Adrenal gland (tissue), 12 donors: Measurements from ENCODE around the gene GASK1A. TPM values are rescaled to one million over a fixed set of nuclear protein-coding genes. Genes with fewer than 3 reads are reported as not detected.

Experiments
- DNase-seq, 7 donors: peaks; one replicate each; pipeline ENCODE4 v3.0.0-alpha.2; 2019 to 2020
- H3K27ac ChIP-seq, 5 donors: fragments of 200-600 bp; sonication (generic) in 4 of 5; 1 replicate in 3 of 5; 2 replicates in 2 of 5; pipeline versions ENCODE4 v1.5.1 to v1.8.0; 2016 to 2020; ENCODE audit warnings: mild to moderate bottlenecking in 1 of 5
- H3K27me3 ChIP-seq: fragments of 200-600 bp; 2 replicates; pipeline ENCODE4 v1.8.0; 2021
- H3K36me3 ChIP-seq, 2 donors: fragments of 200-600 bp; replicated peaks in 1 of 2; 1 replicate in 1 of 2; 2 replicates in 1 of 2; pipeline versions ENCODE4 v1.5.1 to v1.8.0; 2018 to 2022
- H3K4me1 ChIP-seq, 2 donors: fragments of 200-600 bp; replicated peaks in 1 of 2; 1 replicate in 1 of 2; 2 replicates in 1 of 2; pipeline versions ENCODE4 v1.5.1 to v1.8.0; 2018 to 2021
- H3K4me3 ChIP-seq, 4 donors: fragments of 200-600 bp; sonication (generic) in 3 of 4; one replicate each; pipeline ENCODE4 v1.5.1; 2016 to 2018
- H3K9me3 ChIP-seq, 3 donors: fragments of 200-600 bp; sonication (generic) in 1 of 3; replicated peaks in 1 of 3; 1 replicate in 2 of 3; 2 replicates in 1 of 3; pipeline versions ENCODE4 v1.5.1 to v1.8.0; 2016 to 2021
- POLR2A ChIP-seq, 2 donors: fragments of 450-650 bp; IDR thresholded peaks; one replicate each; pipeline ENCODE4 v1.6.1; 2017; ENCODE audit warnings: antibody characterized with exemption in 2 of 2, mild to moderate bottlenecking in 2 of 2, moderate library complexity in 1 of 2
- WGBS, 4 donors: extraction: QIAGEN DNeasy Blood & Tissue Kit in 2 of 4; methylation state at CpG; one replicate each; pipeline versions ENCODE4 v1.1.5 to v1.1.7; 2013 to 2017; 5-methylcytosine and 5-hydroxymethylcytosine counted together
- intact Hi-C, 2 donors: fragments of 100-400 bp; cut with DNase I; formaldehyde crosslinking; loops; one replicate each; pipeline versions ENCODE4 v1.14.1 to v1.15.0; 2022 to 2023
- polyA plus RNA-seq, 3 donors: library from polyadenylated mRNA; stranded (reverse); fragments of 200-250 nt in 2 of 3; fragments of 350-450 nt in 1 of 3; fragmentation: Illumina TruSeq in 1 of 3; extraction: RNeasy Lipid Tissue Mini Kit (QIAGEN cat#74804) in 1 of 3; gene quantifications; one replicate each; pipeline ENCODE4 v1.2.3, GENCODE V29; 2013 to 2014
- total RNA-seq, 9 donors: library from RNA; depleted of rRNA in 4 of 9; stranded (reverse); fragments of >200 nt in 4 of 9; fragments of 120-200 nt in 1 of 9; fragmentation: NEBNext Ultra II Directional in 1 of 9; extraction: Animal tissue kit (Norgen Biotek cat#: 25700) in 1 of 9; gene quantifications; one replicate each; pipeline versions ENCODE4 v1.1.0 to v1.2.4, GENCODE V29; 2013 to 2023
- TF ChIP-seq, protein P1 (sequence below), 6 experiments: fragments of 450-650 bp in 4 of 6; fragments of 200-600 bp in 2 of 6; sonication (generic) in 1 of 6; IDR thresholded peaks; 1 replicate in 5 of 6; 2 replicates in 1 of 6; pipeline versions ENCODE4 v1.5.1 to v1.8.0; 2016 to 2021; ENCODE audit warnings: antibody characterized with exemption in 6 of 6, mild to moderate bottlenecking in 2 of 6, moderate library complexity in 1 of 6
- donor health status: healthy with polysubstance abuse.
- donor health status: Bipolar disorder and iron deficiency.
- donor health status: DM: yes; HTN: yes; CAD: no.
- donor health status: DM: no; HTN: no; CAD: no.
- donor health status: DM: no; HTN: no; CAD: no.
- donor health status: DM: yes; HTN: yes; CAD: no.

The GASK1A gene
- total and polyA plus RNA-seq, 12 donors, result 1.5 to 15.5 (median 4.5) TPM

- WGBS, 4 donors, result 73 to 84% (median 82%) methylated on average over 4 to 5 of the region's 5 CpGs
- H3K9me3 ChIP-seq, result no peaks in the 10 kb centered on the region
- TF ChIP-seq, protein P1, sequence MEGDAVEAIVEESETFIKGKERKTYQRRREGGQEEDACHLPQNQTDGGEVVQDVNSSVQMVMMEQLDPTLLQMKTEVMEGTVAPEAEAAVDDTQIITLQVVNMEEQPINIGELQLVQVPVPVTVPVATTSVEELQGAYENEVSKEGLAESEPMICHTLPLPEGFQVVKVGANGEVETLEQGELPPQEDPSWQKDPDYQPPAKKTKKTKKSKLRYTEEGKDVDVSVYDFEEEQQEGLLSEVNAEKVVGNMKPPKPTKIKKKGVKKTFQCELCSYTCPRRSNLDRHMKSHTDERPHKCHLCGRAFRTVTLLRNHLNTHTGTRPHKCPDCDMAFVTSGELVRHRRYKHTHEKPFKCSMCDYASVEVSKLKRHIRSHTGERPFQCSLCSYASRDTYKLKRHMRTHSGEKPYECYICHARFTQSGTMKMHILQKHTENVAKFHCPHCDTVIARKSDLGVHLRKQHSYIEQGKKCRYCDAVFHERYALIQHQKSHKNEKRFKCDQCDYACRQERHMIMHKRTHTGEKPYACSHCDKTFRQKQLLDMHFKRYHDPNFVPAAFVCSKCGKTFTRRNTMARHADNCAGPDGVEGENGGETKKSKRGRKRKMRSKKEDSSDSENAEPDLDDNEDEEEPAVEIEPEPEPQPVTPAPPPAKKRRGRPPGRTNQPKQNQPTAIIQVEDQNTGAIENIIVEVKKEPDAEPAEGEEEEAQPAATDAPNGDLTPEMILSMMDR (IDR thresholded peaks at IDR 0.05), result no peak
- no peaks in the 10 kb centered on the region for H3K4me1 ChIP-seq
- no peak overlapping the region for H3K4me3 ChIP-seq
- no peak overlapping the region for H3K27ac ChIP-seq
- H3K27me3 ChIP-seq, result no peaks in the 10 kb centered on the region
- DNase-seq, result no peak
- no peaks in the 10 kb centered on the region for H3K36me3 ChIP-seq
- intact Hi-C loops, result no loop called here
Observed at GRCh38 chr3:42988566-42988965, 9.5 kb downstream of the GASK1A start.

GRCh38 chr3:42991341-42992315 lies 12.5 kb downstream of the GASK1A start:
- WGBS, 4 donors, result 87 to 95% (median 88%) methylated on average over 8 to 11 of the region's 11 CpGs
- H3K36me3 ChIP-seq, result no peaks in the 10 kb centered on the region
- no peak for TF ChIP-seq POLR2A (IDR thresholded peaks at IDR 0.05)
- H3K9me3 ChIP-seq, result no peaks in the 10 kb centered on the region
- no peaks in the 10 kb centered on the region for H3K27me3 ChIP-seq
- peaks cover 0 to 5% of the 10 kb centered on the region in 2 donors for H3K4me1 ChIP-seq
- no peak overlapping the region for H3K4me3 ChIP-seq
- intact Hi-C loops, result no loop called here
- DNase-seq, result no peak
- H3K27ac ChIP-seq, result no peak overlapping the region

- Histone ChIP-seq H3K27me3 (no peaks in the 10 kb centered on the region), H3K4me1 (peaks cover 0 to 10% of the 10 kb centered on the region in 2 donors), H3K4me3 (no peak overlapping the region), H3K27ac (no peak overlapping the region), H3K9me3 (no peaks in the 10 kb centered on the region), H3K36me3 (no peaks in the 10 kb centered on the region)
- TF ChIP-seq, protein P1 (IDR thresholded peaks at IDR 0.05), result no peak
- TF ChIP-seq POLR2A (IDR thresholded peaks at IDR 0.05), result no peak
- no peak for DNase-seq
- intact Hi-C loops, result no loop called here
- WGBS, 4 donors, result 93 to 98% (median 96%) methylated on average over 3 of the region's 3 CpGs
Observed at GRCh38 chr3:42994595-42994994, 15.5 kb downstream of the GASK1A start.

- no peak for DNase-seq
- H3K9me3 ChIP-seq, result no peaks in the 10 kb centered on the region
- intact Hi-C loops, result no loop called here
- peak overlapping the region in 2 of 5 donors; percentile 21 to 45 for H3K27ac ChIP-seq
- no peak overlapping the region for H3K4me3 ChIP-seq
- WGBS, 4 donors, result 80 to 95% (median 92%) methylated on average over 2 to 4 of the region's 4 CpGs
- H3K4me1 ChIP-seq, result peaks cover 0 to 16% of the 10 kb centered on the region in 2 donors
- no peaks in the 10 kb centered on the region for H3K27me3 ChIP-seq
- TF ChIP-seq, protein P1 (IDR thresholded peaks at IDR 0.05), result no peak
- TF ChIP-seq POLR2A (IDR thresholded peaks at IDR 0.05), result no peak
- H3K36me3 ChIP-seq, result no peaks in the 10 kb centered on the region
Observed at GRCh38 chr3:42996021-42996420, 16.9 kb downstream of the GASK1A start.
